GM18951 (cell line): ENCODE results near the gene CHRNG.

Experiments
- POLR2A ChIP-seq: IDR thresholded peaks from 4 replicates; pipeline ENCODE4 v1.6.1; 2011; ENCODE audit warnings: mild to moderate bottlenecking; ENCODE audit not compliant: insufficient read length, insufficient read depth; ENCODE audit errors: extremely low read depth
- in situ Hi-C: fragments of 300-500 bp; cut with MboI; formaldehyde crosslinking; loops from one replicate; pipeline ENCODE4 v1.12.0; 2022; ENCODE audit warnings: low sequenced_read_pairs, mixed read lengths, inconsistent platforms; ENCODE audit not compliant: unreplicated experiment

Gene CHRNG

DNA sequence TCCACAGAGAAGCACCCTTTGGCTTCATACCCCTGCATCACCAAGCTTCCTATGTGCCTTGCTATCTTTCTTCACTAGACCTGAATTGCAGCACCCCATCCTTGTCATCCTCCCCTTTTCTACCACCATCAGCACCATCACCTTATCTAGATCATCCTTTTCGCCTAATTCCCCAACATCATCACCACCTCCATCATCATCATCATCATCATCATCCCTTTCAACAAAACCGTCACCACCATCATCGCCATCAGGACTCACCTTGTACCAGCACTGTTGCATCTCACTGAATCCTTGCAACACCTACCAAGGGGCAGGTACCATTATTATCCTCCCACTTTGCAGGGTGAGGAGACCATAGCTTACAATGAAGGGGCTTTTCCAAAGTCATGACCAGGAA lies 41.0 kb upstream of the CHRNG start:
- in situ Hi-C loops: no loop called here
- no peak for TF ChIP-seq POLR2A

DNA sequence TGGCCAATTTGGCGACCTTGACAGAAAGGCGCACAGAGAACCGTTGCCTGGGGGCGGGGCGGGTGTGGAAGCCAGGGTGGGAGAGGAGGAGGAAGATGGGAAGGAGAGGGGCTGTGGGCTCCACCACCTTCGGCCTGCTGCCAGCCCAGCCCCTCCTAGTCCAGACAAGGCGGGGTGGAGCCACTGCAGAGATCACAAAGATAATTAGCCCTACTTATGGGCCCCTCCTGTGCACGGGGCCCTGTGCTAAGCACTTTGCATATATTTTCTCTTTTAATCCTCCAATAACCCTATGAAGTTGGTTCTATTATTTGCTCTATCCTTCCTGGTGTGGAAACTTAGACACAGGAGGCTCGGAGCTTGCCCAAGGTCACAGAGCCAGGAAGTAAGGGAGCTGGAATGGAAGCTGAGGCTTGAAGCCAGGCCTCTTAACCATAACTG lies 38.1 kb upstream of the CHRNG start:
- no peak for TF ChIP-seq POLR2A
- in situ Hi-C loops: no loop called here

DNA sequence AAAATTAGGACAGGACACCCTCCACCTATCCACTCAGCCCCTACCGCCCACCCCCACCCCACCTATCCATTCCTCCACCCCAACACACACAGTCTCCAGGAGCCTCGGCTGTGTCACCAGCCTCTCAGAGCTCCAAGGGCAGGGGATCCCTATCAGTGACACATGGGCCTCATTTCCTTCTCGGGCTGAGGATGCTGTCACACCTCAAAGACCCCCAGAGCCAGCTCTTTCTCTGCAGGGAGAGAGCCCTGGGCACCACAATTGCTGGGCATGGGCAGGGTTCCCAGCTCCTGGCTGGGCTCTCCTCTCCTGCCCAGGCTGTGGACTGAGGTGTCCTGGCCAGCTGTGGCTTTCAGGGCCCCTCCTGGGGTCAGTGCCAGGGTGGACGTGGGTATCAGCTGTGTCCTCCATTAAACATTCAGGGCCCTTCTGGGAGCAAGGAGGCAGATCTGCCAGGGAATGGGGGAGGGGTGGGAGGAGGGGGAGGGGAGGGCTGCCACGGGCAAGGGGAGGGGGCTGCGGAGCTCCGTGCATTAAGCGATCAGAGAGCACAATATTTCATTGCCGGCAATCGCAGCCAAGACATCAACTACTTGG lies 37.6 kb upstream of the CHRNG start:
- in situ Hi-C loops: no loop called here
- no peak for TF ChIP-seq POLR2A

DNA sequence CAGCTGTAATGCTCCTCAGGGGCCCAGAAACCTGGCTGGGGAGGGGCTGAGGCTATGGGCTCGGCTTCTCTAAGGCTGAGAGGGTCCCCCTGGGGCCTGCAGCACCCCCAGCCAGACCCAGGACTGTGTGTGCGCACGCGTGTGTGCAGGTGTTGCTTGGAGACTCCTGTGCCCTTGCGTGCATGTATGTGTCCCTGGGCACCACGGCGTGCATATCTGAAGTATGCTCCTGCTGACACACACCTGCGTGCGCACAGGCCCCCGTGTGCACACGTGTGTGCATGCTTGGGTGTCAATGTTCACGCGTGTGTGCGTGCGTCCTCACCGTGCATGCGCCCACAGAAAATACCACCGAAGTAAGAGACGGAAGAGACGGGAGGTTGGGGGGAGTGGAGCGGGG lies 37.0 kb upstream of the CHRNG start:
- no peak for TF ChIP-seq POLR2A
- in situ Hi-C loops: no loop called here

DNA sequence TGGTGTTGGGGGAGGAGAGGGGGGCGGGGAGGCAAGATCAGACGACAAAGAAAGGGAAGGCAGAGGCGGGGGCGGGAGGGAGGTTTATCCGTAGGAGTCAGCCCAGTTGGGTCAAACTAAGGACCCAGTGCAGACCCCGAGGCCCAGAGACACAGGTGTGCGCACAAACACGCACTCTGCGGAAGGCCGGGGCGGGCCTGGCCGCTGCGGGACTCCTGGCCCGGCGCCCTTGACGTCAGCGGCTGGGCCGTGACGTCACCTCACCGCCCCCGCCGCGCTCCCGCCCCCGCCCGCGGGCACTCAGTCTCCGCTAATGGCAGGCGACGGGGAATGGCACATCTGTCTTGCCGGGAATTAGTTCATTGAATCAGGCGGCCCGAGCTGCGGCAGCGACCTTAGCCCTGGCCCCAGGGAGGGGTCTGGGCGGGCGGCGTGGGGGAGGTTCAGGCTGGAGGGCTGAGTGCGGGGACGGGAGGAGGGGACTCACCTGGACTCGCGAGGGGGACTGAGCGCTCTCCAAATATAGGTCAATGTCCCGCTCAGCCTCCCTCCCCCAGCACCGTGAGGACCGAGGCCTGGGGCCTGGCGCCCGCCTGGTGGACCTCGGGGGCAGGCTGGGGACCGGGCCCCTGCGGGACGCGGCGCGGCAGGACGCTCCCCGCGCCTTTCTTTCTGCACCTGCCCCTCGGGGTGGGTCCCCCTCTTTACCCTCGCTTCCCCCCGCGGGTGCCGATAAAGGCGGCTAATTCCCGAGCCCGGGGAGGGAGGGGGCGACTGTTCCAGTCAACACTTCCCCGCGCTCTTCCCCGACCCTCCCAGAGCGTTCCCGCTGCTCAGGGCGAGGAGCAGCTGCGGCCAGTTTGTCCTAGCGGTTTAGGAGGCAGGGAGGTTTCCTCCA lies 36.3 kb upstream of the CHRNG start:
- TF ChIP-seq POLR2A: no peak
- in situ Hi-C loops: no loop called here

DNA sequence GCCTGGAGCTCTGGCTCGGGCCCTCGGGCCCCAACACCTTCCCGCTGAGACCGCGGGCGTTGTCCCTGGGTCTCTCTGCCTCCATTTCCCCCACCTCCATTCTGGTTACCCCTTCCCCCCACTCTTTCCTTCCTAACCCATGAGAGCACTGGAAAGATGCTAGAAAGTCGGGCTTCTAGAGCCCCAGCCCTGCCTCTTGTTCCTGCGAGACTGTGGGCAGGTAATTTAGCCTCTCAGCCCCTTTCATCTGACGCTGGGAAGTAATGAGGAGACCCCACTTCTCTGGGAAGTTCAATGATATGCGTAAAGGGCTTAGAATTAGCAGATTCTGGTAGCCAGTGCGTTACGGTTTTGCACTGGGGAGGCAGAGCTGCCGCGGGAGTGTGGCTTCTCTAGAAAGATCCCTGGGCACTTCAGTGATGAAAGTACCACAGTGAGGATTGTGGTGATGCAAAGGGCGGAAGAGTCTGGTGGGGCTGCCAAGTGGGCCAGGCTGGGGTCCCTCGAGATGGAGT lies 35.6 kb upstream of the CHRNG start:
- in situ Hi-C loops: no loop called here
- TF ChIP-seq POLR2A: no peak

DNA sequence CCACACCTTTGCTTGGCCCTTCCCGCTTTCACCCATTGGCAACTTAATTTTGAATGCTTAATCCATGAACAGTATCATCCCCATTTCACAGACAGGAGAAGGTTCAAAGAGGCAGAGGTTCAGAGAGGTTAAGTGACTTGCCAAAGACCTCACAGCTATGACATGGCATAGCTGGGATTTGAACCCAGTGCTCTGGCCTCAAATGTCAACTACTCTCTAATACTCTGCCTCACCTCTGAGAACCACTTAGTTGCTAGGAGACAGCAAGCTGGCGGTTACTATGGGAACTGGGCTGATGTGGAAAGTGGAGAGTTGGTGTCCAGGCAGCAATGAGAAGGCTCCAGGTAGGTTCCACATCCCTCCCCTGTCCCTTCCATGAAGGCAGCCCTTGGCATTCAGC lies 35.1 kb upstream of the CHRNG start:
- no peak for TF ChIP-seq POLR2A
- in situ Hi-C loops: no loop called here

DNA sequence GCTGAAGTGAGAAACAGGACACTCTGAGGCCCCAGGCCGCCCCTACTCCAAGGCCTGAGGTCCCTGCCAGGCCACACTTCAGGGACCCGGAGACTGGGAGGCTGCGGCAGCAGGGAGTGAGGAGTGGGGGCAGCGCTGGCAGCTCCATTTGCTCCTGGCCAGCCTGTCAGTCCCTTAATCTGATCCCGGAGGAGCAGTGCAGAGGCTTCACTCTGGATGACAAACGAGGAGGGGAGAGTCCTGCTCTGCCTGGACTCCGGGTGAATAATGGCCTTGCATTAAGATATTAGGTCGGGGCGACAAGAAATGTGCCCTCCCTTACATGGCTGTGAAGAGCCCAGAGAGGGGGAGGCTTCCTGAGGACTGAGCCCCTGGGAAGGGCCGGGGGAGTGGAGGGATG lies 33.6 kb upstream of the CHRNG start:
- TF ChIP-seq POLR2A: no peak
- in situ Hi-C loops: no loop called here

DNA sequence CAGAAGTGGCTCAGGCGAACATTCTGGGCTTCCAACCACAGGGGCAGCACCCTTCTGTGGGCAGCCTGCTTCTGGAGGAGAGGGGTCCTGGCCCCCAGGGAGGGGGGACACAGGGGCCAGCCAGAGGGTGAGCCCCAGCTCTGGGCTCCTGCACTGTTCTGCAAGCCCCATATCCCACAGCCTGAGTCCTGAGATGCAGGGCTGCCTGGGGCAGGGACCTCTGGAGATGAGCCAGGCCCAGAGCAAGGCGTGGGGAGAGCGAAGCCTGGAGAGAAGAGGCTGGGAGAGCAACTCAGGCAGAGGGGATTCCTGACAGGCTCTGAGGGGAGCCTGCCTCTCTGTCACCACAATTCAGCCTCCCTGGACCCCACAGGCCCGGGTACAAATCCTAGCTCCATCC lies 32.8 kb upstream of the CHRNG start:
- no peak for TF ChIP-seq POLR2A
- in situ Hi-C loops: no loop called here

DNA sequence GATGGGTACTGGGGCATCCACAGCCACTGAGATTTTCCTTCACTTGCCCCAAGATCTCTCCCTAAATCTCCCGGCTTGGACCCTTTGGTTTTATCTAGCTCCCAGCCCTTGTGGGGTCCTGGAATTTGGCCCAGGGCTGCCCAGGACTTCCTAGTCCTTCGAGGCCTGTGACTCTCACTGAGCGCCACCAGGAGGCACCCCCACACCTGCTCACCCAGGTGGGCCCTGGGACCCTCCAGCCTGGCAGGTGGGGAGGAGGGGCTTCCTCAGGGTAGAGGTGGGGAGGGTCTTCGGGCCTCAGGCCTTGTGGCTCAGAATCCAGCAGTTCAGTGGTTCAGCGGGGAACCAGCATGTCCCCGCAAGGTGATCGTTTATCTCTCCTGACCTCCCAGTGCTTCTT lies 31.2 kb upstream of the CHRNG start:
- in situ Hi-C loops: no loop called here

DNA sequence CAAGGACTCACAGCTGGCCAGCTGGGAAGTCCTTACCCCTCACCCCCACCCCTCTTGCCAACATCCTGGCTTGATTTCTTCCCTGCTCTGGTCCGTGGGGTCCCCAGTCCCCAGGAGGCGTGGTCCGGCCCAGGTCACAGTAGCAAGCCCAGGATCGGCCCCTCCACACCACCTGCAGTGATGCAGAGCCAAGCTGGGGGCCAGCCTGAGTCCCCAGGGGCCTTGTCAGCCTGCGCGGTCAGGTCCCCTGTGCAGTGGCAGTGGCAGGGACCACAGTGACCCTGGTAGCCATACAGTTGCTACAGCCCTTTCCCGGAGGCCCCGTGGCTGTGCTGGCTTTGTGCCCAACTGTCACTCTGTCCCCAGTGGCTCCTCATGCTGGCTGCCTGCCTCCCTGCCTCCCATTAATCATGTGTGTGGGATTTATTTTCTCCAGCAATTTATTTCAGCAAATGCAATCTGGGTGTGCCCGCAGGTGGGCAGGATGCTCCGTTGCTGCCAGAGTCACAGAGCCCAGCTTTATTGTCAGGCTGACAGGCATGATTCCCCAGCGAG lies 28.1 kb upstream of the CHRNG start:
- TF ChIP-seq POLR2A: no peak

More for the DNA sequence above, 31.2 kb upstream of the CHRNG start:
- TF ChIP-seq POLR2A: no peak

DNA sequence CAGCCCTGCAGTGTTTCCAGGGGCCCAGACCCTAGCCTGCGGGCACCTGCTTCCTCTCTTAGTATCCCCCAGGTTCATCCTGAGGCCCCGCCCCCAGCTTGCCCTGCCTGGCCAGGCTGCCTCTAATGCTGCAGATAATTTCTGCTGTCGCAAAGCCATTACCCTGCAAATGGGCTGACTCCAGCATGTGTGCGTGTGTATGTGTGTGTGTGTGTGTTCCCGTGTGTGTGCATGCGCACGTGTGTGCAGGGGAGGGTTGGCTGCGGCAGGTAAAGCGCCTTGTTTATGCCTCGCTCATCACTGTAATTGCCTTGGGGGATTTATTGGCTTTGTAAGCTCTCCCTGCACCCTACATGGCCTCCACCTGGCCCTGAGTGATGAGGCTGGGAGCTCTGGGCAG lies 26.9 kb upstream of the CHRNG start:
- TF ChIP-seq POLR2A: no peak
- in situ Hi-C loops: loop anchor here (10.0 kb wide), 1 partner anchor 68 kb away; no protein-coding TSS in a partner anchor

More for the DNA sequence above, 28.1 kb upstream of the CHRNG start:
- in situ Hi-C loops: loop anchor here (10.0 kb wide), 1 partner anchor 67 kb away; no protein-coding TSS in a partner anchor

DNA sequence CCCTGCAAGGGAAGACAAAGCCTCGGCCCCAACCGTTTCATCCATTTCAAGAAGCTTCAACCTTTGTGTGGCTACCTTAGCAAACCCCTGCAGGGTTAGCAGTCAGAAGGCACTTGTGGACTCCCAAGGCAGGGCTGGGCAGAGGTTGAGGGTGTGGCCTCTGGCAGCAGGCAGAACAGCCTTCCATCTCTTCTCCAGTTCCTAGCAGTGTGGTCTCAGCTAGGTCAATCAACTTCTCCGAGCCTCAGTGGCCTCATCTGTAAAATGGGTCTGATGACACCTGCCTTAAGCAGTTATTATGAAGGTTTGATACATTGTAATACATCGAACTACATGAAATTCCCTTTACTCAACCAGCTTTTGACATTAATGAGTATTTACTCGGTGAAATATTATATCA lies 26.1 kb upstream of the CHRNG start:
- no peak for TF ChIP-seq POLR2A
- in situ Hi-C loops: loop anchor here (10.0 kb wide), 1 partner anchor 69 kb away; no protein-coding TSS in a partner anchor

DNA sequence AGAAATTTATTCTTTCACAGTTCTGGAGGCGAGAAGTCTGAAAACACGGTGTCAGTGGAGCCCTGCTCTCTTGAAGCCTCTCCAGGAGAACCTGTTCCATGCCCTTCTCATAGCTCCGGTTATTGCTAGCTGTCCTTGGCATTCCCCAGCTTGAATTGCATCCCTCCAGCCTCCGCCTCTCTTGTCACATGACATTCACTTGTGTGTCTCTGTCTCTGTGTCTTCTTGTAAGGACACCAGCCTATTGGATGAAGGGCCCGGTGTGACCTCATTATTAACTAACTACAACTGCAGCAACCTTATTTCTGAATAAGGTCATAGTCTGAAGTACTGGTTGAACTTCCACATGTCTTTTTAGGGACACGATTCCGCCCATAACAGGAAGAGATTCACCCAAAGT lies 23.9 kb upstream of the CHRNG start:
- in situ Hi-C loops: loop anchor here (10.0 kb wide), 1 partner anchor 71 kb away; no protein-coding TSS in a partner anchor
- TF ChIP-seq POLR2A: no peak

DNA sequence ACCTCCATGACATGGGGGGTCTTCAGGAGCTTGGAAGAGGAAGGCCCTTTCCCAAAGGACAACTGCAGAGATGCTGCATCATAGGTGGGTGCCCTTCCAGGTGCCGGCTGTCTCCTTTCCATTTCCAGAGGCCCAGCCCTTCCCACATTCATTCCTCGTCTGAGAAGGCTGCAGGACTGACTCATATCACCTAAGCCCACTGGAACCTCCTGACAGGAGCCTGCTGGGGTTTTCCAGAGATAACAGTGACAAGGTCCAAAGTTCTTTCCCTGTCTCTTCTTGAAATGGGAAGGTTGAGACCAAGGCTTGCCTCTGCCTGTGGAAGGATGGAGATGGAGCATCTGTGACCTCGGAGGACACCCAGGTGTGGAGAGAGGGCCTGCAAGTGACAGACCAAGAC lies 22.9 kb upstream of the CHRNG start:
- no peak for TF ChIP-seq POLR2A
- in situ Hi-C loops: loop anchor here (10.0 kb wide), 1 partner anchor 72 kb away; no protein-coding TSS in a partner anchor
